ENCODE results near the gene SLC16A3.

GRCh38 chr17:82281502-82282238, 52.8 kb downstream of the SLC16A3 start:
- TF ChIP-seq CTCF (IDR thresholded peaks at IDR 0.05) (no peak), POLR2A (IDR thresholded peaks at IDR 0.05) (no peak)
